AG04450 (cell line): ENCODE data around the gene TRAF3. TPM values are rescaled to one million over a fixed set of nuclear protein-coding genes. Genes with fewer than 3 reads are reported as not detected.

Source experiments
- CTCF ChIA-PET: fragments of 300-600, 350-600 bp; formaldehyde crosslinking; extraction: SDS; loops from one replicate; lab custom pipeline; 2022; ENCODE audit warnings: antibody characterized with exemption, inconsistent platforms; lab: Charles Lee
- POLR2A ChIA-PET: fragments of 350-600 bp; formaldehyde crosslinking; extraction: SDS; loops from one replicate; lab custom pipeline; 2021; ENCODE audit warnings: antibody characterized with exemption, inconsistent platforms; lab: Yijun Ruan, JAX
- DNase-seq: peaks from one replicate; pipeline ENCODE4 v3.0.0-alpha.2; 2011; ENCODE audit warnings: low read depth, low spot score
- H3K27ac ChIP-seq: one replicate; pipeline ENCODE4 v1.5.1; 2012; ENCODE audit warnings: low read depth, low read length, control low read depth
- H3K27me3 ChIP-seq: one replicate; pipeline ENCODE4 v1.6.0; 2012; ENCODE audit warnings: low read length; ENCODE audit not compliant: control insufficient read depth, insufficient read depth
- H3K4me3 ChIP-seq: 2 replicates; pipeline ENCODE4 v1.5.1; 2011; ENCODE audit warnings: mild to moderate bottlenecking, low read depth, low read length, control low read depth
- H3K9me3 ChIP-seq: 2 replicates; pipeline ENCODE4 v1.5.1; 2012; ENCODE audit warnings: low read length; ENCODE audit not compliant: control insufficient read depth, insufficient read depth
- CTCF ChIP-seq: IDR thresholded peaks from 2 replicates; pipeline ENCODE4 v1.5.1; 2011; ENCODE audit warnings: low read depth, low read length, control low read depth, inconsistent platforms
- polyA plus RNA-seq: library from polyadenylated mRNA; depleted of rRNA; stranded (reverse); fragments of >200 nt; gene quantifications from 2 replicates; pipeline ENCODE4 v1.2.3, GENCODE V29; 2011

Gene TRAF3
- polyA plus RNA-seq, 1 experiment, result 24.9 TPM

GRCh38 chr14:102778338-102779083 is 1.3 kb downstream of the TRAF3 start:
- Histone ChIP-seq H3K27ac (peak overlapping the region; percentile 39), H3K27me3 (no peaks in the 10 kb centered on the region), H3K4me3 (peak overlapping the region; percentile 80), H3K9me3 (no peaks in the 10 kb centered on the region)
- no peak for DNase-seq
- ChIA-PET CTCF (no interaction called here), POLR2A (interaction anchor here (0.6 kb wide), 2 partner anchors 260 to 467 kb away, joined by 3 to 4 read pairs; no protein-coding TSS in a partner anchor)
- TF ChIP-seq CTCF, result no peak

GRCh38 chr14:102779084-102779462 is 1.8 kb downstream of the TRAF3 start:
- CTCF ChIA-PET, result no interaction called here
- no peak overlapping the region for H3K27ac ChIP-seq
- H3K27me3 ChIP-seq, result no peaks in the 10 kb centered on the region
- H3K4me3 ChIP-seq, result peak overlapping the region; percentile 80
- H3K9me3 ChIP-seq, result no peaks in the 10 kb centered on the region
- no peak for TF ChIP-seq CTCF
- DNase-seq, result no peak
- POLR2A ChIA-PET, result no interaction called here

DNA sequence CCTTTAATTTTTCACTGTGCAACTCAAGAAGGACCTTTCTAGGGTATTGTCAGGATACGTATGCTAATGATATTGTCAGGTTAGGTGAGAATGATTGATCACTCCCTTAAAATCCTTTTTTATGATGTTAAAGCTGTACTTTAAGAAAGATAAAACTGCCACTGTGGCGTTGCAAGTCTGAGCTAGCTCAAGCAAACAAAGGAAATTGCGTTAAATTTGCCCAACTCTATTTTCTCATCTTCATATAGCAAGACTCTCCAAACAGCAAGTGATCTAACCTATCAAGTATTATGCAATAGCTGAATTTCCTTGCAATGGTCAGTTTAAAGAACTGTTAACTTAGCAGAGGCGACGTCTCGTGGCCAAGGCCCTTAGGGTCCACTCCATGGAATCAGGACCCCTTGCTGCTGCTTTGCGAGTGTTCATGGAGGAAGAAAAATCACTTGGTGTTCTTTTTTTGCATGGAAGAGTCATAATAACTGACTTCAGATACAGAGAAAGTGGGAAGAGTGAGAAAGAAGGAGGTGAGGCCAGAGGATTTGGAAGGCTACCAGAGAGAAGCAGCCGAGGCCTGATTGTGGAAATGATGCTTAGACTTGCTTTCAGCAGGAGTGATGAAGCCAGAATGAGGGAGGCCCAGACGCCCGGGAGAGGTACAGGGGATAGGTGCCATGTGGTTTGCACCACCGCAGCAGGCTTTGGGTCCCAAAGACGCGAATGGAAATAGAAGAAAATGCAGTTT is 2.5 kb downstream of the TRAF3 start:
- Histone ChIP-seq H3K4me3 (no peak overlapping the region; the same call in 1 of the 2 replicates), H3K27me3 (no peaks in the 10 kb centered on the region), H3K27ac (no peak overlapping the region), H3K9me3 (no peaks in the 10 kb centered on the region)
- ChIA-PET CTCF (no interaction called here), POLR2A (no interaction called here)
- TF ChIP-seq CTCF, result no peak
- DNase-seq, result no peak

GRCh38 chr14:102781063-102781462 is 3.8 kb downstream of the TRAF3 start:
- Histone ChIP-seq H3K9me3 (no peaks in the 10 kb centered on the region), H3K4me3 (no peak overlapping the region), H3K27ac (no peak overlapping the region), H3K27me3 (no peaks in the 10 kb centered on the region)
- CTCF ChIA-PET, result no interaction called here
- no peak for TF ChIP-seq CTCF
- POLR2A ChIA-PET, result no interaction called here
- DNase-seq, result no peak

DNA sequence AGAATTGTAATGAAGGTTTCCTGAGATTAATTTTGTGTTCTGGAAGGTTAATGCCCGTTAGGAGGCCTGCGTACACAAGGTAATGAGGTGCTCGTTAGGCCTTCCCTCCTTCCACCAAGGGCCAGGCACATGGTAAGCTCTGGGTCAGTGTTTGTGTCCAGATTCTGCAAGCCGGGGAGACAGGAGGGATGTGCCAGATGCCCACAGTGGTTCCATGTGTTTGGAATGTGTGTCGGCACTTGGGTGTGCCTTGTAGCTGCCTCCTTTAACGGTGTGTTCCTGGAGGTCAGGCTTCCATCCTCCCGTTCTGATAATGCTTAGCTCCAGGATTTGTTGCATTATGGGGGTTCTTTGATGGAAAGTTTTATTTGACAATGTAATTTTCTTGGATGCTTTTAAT is 5.7 kb downstream of the TRAF3 start:
- Histone ChIP-seq H3K4me3 (no peak overlapping the region), H3K9me3 (no peaks in the 10 kb centered on the region), H3K27ac (no peak overlapping the region), H3K27me3 (no peaks in the 10 kb centered on the region)
- POLR2A ChIA-PET, result no interaction called here
- DNase-seq, result no peak
- CTCF ChIA-PET, result interaction anchor here (0.9 kb wide), 1 partner anchor 88 kb away, joined by 3 read pairs; no protein-coding TSS in a partner anchor
- TF ChIP-seq CTCF, result no peak
